Esophagus muscularis mucosa (tissue), 3 donors: ENCODE measurements around the gene TMEM87B.

ENCODE experiments used
- CTCF ChIP-seq, 3 experiments: fragments of 200-600 bp in 2 of 3; fragments of 450-650 bp in 1 of 3; sonication (generic) in 2 of 3; IDR thresholded peaks; one replicate each; pipeline ENCODE4 v1.5.1; 2017 to 2019; ENCODE audit warnings: antibody characterized with exemption in 3 of 3, mild to moderate bottlenecking in 2 of 3, moderate library complexity in 1 of 3
- POLR2AphosphoS5 ChIP-seq, 2 donors: sonication (generic); formaldehyde crosslinking; IDR thresholded peaks; one replicate each; pipeline ENCODE4 v1.6.1; 2017; ENCODE audit warnings: antibody characterized with exemption in 2 of 2

GRCh38 chr2:112141626-112142007, 86.5 kb downstream of the TMEM87B start:
- no peak for TF ChIP-seq CTCF (IDR thresholded peaks at IDR 0.05)
- TF ChIP-seq POLR2AphosphoS5 (IDR thresholded peaks at IDR 0.05) = no peak
